HG03025 (cell line): ENCODE measurements around the gene ZNFX1.
A peak's percentile ranks its signal among the peaks of the same experiment; 100 is the strongest.
"Not testable (repeated sequence)": the region's sequence is repeated elsewhere in the genome, so short reads cannot be mapped to it uniquely, and the experiment has no call there.

Experiments used
- ATAC-seq: cut with Tn5 transposase; IDR thresholded peaks from one replicate; pipeline ENCODE4 v1.9.1; 2021; ENCODE audit warnings: mild to moderate bottlenecking, moderate library complexity; ENCODE audit not compliant: unreplicated experiment, low FRiP score

The ZNFX1 gene

DNA sequence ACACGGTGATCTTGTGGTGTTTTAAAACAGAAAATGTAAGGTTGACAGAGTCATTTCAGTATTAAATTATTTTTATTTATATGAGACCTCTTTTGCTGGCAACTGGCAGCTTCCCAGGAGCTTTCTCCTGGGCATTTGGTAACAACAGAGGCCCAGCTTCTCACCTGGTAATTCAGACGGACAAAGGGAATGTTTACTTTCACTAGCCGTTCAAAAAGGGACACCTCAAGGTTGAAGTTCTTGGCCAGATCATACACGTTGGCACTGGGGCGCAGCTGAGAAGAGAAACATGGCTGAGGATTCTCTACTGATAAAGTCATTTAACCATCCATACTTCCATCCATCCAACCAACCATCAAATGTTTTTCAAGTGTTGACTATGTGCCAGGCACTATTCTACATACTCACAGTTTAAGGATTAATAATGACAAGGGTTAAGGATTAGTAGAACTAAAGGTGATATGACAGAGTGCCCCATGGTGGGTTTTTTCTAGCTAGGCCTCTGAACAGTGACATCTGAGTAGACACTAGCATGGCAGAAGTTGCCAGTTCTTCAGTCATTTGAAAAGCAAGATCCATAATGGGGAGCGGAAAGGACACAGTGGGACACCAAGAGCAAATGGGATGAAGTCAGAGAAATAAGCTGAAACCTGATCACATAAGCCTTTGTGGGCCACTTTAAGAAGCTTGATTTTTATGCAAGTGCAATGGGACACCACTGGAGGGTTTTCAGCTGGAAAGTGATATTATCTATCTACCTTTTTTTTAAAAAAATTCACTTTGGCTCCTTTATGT lies 25.1 kb downstream of the ZNFX1 start:
- no peak for ATAC-seq

DNA sequence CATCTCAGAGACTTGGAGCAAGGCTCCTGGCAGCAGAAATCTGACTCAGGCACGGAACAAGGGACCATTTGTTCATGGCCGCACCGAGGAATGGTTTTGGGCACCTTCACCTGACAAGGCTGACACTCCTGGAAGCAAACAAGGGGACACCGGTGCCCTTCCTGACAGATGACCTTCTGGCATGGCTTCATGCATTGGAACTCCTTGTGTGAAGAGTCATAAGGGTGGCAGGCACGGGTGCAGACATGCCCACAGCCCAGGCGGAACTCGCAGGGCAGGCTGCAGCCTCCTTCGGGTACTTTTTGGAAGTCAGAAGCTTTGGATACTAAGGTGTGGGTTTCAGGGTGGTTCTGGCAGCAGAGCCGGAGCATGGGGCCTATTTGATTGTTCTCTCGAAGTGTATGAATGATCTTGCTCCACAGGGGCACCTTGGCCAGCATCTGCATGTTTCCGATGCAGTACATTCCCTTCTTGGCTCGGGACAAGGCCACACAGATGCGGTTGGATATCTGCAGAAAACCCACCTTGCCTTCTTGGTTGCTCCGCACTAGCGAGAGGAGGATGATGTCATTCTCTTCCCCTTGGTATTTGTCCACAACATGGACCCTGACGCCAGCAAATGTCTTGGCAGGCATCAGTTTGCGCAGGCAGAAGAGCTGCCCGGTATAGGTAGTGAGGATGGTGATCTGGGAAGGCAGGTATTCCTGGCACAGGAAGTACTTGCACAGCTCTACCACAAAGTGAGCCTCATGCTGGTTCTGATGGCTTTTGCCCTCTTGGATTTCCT lies 28.8 kb downstream of the ZNFX1 start:
- ATAC-seq, result no peak

DNA sequence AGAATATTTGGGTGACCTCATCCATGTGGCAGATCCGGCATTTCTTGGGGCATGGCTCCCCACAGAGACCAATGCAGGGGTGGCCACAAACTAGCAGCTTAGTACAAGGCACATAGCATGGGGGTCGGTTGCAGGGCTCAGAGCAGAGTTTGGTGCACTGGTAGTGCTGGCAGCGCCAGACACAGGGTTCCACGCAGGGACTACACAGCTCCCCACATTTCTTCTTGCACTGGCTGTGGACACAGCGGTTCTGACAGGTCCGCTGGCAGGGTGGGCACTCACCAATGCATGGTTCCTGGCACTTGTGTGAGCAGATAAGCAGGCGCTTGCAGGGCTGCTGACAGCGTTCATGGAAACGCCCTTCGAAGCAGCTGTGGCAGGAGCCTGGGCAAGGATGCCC lies 29.6 kb downstream of the ZNFX1 start:
- no peak for ATAC-seq

DNA sequence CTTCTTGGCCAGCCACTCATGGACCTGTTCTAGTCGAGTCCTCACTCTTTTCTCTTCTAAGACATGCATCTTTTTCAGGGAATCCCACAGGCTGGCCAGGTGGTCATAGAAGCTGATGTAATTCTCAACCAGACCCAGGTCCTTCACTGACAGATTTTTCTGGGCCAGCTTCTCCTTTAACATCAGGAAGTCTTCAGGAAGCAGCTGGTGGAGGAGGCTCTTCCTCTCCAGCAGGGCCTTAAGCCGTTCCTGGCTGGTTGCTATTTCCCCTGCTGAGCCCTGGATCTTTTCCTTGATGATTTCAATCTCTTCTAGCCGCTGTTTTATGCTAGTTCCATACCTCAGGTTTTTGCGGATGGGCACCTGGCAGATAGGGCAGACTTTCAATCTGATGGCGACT lies 30.1 kb downstream of the ZNFX1 start:
- ATAC-seq, result no peak

DNA sequence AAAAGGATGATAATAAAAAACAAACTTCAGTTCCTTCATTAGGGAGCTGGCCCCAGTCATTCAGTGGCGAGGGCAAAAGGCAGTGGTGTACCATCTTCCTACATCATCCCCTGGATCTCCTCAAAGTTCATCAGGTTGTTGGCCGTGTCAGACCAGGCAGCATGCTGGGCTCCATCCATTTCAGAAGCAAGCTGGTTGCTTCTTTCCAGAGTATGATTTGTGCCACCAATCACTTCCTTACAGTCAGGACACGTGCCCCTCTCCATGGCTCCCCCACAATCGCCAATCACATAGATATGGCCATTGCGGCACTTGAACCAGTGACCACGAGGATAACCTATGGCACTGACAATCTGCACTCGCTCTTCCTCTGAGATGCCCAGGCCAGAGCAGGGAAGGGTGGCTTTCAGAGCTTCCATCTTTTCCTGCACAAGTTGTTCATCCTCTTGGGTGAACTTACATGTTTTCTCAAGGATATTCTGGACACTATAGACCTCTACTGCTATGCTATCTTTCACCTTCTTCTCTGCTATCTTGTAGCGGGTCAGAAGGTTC lies 30.6 kb downstream of the ZNFX1 start:
- no peak for ATAC-seq

DNA sequence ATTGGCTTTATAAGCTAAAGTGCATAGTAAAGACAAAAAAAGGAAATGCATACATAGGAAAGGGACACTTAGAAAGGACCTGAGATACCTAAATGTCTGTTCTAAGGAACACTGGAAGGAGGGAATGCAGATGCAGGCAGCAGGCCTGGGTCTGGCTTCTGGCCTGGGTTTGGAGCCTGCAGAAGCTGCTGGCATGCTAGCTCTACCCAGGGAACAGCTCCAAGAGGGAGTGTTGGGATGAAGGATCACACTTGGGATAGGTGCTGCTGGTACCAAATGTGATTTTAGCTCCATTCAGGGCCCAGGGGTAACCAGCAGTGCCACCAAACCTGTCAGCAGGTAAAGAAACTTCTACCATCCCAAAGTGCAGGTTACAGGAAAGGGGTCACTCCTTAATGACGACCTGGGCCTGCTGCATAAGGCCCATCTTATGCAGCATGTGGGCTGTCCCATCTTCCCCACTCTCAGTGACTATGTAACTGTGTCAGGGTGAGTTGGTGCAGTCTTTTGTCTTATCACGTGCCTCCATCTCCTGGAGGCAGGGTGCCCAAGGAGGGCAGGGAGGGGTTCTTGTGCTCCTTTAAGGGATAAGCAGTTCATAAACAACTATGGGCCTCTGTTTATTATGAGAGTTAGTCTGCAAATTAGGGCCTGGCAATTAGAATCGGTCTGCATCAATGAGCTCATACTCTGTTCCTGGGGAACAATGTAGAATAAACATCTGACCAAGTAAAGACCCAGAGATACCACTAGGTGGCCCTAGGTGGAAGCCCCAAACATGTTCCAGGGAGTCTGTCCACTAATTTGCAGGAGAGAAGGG lies 31.7 kb downstream of the ZNFX1 start:
- no peak for ATAC-seq

DNA sequence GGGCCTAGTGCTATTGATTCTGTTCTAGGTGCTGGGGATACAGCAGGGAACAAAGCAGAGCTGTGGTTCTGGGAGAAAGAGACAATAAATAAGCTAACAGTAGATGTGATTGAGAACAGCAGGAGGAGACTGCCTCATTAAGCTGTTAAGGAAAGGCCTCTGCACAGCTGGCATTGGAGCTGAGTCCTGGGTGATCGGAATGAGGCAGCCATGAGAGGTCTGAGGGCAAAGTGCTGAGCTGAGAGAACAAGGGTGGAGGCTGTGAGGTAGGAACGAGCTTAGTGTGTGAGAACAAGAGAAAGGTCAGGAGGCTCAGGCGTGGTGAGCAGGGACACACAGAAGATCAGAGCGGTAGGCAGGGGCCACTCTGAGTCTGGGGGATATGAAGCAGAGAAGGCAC lies 40.3 kb downstream of the ZNFX1 start:
- ATAC-seq, result no peak

DNA sequence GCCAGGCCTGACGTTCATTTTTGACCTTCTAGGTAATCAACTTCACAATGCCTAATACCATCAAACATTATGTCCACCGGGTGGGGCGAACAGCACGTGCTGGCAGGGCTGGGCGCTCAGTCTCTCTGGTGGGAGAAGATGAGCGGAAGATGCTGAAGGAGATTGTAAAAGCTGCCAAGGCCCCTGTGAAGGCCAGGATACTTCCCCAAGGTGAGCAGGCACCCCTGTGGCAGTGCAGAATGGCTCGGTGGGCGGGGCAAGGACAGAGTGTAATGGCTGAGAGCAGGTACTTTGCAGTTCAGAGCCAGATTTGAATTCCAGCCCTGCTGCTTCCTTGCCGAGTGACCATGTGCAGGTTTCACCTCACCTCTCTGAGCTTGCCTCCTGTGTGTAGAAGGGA lies 41.6 kb downstream of the ZNFX1 start:
- ATAC-seq, result no peak

DNA sequence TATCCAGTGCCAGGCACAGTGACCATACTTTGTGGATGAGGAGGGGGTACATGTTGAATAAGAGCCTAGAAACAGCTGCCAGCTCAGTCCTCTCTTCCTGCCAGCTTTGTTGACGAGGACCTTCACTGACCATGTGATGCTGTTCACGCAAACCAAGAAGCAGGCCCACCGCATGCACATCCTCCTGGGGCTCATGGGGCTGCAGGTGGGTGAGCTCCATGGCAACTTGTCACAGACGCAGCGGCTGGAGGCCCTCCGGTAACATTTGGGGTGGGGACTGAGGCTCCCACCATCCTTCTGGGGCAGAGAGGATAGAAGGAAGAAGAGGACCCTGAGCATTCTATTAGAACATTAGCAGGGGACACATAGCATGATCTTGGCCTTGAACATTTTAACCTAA lies 43.0 kb downstream of the ZNFX1 start:
- ATAC-seq, result no peak

DNA sequence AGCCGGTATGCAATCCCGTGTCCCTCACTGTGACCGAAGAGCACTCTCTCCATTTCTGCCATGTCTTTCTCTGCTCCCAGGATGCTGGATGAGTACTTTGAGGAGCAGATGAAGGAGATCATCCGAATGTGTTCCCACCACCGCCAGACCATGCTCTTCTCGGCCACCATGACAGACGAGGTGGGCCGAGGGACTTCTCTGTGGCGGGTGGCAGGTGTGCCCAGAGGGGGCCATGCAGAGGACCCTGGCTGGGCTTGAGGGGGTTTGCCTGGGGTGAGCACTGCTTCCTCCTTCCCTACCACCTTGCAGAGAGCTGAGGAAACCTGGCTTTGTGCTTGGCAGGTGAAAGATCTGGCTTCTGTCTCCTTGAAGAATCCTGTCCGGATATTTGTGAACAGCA lies 44.6 kb downstream of the ZNFX1 start:
- ATAC-seq, result no peak

DNA sequence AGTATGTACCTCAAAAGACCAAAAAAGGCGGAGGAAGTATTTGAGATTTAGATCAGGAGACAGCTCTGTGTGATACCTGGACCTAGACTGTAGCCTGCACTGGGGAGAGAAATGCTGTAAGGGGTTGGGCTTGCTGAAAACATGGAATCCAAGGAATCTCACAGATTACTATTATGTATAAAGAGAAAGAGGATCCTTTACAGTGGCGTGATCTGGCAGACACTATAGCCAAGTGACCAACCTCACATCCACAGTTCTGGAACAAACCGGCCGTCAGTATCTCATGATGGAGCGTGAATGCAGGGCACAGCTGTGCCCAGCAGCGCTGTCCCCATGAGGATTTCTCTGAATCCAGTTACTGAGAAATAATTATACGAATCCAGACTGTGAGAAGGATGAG lies 46.4 kb downstream of the ZNFX1 start:
- no peak for ATAC-seq

DNA sequence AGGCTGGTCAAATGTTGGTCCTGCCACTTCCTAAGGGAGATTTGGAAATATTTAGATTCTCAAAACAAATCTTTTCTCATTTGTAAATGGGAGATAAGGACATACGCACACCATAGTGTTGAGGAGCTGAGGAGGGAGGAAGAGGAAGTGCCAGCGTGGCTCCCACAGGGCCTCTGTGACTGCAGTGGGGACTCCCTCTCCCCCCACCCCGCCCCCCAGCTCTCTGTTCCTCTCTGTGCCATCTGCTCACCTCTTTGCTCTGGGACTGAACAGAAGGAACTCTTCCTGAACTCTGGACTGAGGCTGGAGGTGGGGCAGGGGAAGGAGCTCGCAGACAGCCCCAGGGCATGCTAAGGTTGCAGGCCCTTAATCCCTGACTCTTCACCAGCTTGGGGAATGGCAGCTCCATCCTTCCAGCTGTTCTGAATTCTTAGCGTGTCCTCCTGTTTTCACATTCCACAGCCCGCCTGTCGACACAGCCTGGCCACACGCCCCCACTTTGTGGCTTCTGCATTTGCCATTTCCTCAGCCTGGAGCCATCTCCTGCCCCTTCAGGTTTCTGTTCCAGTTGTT lies 47.2 kb downstream of the ZNFX1 start:
- ATAC-seq, result no peak

DNA sequence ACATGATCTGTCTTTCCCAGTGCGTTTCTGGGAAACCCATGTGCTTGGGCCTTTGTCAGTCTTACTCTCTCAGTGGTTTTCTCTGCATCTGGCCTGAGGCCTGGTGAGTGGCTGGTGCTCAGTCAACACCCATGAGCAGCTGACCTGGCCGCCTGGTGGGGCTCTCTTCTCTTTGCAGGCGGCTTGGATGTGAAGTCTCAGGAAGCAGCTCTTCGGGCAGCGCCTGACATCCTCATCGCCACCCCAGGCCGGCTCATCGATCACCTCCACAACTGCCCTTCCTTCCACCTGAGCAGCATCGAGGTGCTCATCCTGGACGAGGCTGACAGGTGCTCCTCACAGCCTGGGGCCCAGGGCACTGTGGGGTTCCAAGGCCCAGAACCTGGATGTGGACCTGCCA lies 47.8 kb downstream of the ZNFX1 start:
- ATAC-seq, result no peak

DNA sequence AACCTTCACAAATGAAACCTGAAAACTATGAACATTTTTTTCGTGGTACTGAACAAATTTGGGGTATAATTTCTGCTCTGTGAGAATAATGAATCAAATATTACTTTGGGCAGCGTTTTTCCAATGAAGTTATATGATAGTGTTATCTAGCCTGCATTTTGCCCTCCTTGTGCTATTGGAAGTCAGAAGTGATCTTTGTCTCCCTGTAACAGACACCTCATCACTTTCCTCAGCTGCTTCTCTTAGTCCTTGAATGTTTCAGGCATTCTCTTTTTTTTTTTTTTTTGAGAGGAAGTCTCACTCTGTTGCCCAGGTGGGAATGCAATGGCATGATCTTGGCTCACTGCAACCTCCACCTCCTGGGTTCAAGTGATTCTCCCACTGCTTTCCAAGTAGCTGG lies 48.5 kb downstream of the ZNFX1 start:
- no peak for ATAC-seq

DNA sequence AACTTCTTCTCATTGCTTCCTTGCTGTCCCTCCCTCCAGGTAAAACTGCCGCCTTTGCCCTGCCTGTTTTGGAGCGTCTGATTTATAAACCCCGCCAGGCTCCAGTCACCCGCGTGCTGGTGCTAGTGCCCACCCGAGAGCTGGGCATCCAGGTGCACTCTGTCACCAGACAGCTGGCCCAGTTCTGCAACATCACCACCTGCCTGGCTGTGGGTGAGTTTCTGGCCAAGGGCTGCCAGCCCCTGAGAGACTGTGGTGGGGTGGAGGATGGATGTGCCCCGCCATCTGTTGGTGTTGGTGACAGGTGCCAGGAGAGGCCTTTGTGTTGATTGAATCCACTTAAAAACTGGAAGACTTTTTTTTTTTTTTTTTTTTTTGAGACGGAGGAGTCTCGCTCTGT lies 49.2 kb downstream of the ZNFX1 start:
- ATAC-seq, result no peak

DNA sequence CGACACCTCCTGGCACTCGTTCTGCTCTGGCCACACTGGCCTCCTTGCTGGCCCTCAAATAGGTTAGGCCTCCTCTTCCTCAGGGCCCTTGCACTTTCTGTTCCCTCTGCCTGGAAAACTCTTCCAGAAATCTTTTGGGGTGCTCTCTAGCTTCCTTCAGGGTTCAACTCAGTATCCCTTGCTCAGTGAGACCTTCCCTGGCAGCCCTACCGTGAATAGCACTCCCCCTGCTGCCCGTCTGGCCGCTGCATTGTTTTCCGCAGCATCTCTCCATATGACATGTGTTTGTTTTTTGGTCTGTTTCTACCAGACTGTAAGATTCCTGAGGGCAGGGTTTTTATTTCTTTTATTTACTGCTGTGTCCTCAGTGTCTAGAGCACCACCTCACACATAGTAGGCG lies 52.0 kb downstream of the ZNFX1 start:
- no peak for ATAC-seq

DNA sequence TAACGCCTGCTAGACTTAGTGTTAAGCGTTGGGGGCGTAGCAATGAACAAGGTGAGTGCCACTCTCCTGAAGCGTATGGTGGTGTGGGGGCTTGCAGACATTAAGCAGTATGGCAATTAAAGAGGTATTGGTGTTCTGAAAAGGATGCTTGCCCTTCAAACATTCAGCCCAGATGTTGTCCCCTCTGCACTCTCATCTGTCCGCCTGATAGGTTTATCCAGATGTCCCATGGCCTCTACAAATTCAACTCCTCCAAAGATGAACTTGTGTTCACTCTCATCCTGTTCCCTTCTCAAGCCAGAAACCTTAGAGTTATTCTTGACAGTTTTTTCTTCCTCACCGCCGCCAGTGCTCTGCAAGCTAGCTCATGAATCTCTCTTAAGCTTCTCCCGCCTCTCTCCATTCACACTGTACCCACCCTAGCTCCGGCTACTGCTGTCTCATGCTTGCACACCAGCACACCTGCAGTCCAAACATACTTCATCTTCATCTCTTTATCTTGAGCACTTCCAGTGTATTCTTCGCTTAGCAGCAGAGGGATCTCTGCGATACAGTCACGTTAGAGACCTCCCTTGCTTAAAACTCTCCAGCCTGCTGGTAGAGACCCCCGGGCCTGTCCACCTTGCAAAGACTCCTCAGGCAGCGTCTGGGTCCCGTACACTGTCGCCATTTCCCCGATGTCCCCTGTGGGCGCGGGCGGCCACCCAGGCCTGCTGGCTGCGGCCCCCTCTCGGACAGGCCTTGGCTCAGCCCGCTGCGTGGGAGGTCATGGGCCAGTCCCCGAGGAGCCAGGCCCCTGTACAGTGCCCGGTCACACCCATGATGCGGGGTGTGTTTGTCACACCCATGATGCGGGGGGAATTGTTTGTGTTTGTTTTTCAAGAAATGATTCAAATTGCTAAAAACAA lies 57.7 kb downstream of the ZNFX1 start:
- ATAC-seq, result no peak

DNA sequence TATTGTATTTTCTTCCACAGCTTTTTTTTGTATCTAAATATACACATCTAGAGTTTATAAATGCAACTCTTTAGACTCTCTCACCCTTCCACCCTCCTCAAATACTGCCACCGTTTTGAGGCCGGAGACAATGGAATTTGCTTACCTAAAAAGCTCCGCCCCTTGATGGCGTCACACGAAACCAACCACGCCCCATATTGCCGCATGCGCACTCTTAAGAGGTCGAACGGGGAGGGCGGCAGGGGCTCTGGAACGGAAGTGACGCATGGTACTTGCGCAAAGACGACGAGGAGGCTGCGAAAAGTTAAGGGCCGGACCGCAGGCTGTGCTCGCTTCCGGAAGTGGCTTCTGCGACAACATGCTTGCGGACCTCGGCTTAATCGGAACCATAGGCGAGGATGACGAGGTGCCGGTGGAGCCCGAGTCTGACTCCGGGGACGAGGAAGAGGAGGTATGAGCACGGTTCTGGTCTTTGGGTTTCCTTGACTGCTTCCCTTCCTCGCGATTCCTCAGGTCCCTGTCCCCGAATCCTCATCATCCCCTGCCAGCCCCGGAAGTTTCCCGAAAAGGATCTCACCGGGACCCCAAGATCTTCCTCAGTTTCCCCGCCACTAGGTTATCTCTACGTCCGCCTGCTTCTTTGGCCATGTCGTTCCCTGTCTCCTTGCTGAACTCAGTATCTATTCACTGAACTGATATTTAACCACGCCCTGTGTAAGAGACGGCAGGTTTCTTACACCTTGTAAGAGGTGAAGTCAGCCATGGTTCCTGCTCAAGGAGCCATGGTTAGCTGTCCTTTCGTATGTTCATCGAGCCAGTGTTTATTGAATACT lies 58.5 kb downstream of the ZNFX1 start, which contains the start of gene DDX27:
DDX27 (plus strand) TSS at position 326 of the 833 bp plus-strand sequence; CDS start at position 359, 33 bp downstream.
- ATAC-seq, result peak; percentile 78

DNA sequence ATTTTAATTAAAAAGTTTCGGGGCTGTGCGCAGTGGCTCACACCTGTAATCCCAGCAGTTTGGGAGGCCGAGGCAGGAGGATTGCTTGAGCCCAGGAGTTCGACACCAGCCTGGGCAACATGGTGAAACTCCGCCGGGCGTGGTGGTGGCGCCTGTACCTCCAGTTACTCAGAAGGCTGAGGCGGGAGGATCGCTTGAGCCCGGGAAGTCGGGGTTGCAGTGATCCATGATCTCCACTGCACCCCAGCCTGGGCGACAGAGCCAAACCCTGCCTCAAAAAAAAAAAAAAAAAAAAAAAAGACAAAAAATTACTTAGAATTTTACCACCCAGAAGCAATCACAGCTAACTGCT lies 59.1 kb downstream of the ZNFX1 start:
- ATAC-seq, result not testable (repeated sequence)
